GM12878 (cell line): ENCODE data around the gene SMO. TPM values are rescaled to one million over a fixed set of nuclear protein-coding genes. Genes with fewer than 3 reads are reported as not detected.

Source experiments
- ATF7 ChIP-seq: fragments of 450-650 bp; IDR thresholded peaks from 2 replicates; pipeline ENCODE4 v1.6.1; 2016; ENCODE audit warnings: low read depth, mild to moderate bottlenecking
- BMI1 ChIP-seq: fragments of 450-650 bp; IDR thresholded peaks from 2 replicates; pipeline ENCODE4 v1.6.1; 2016; ENCODE audit warnings: mild to moderate bottlenecking, moderate library complexity, borderline replicate concordance
- CBX5 ChIP-seq: sonication (generic); IDR thresholded peaks from 2 replicates; pipeline ENCODE4 v1.6.1; 2016; ENCODE audit warnings: low read depth, moderate library complexity, mild to moderate bottlenecking, inconsistent platforms
- DPF2 ChIP-seq: fragments of 450-650 bp; IDR thresholded peaks from 2 replicates; pipeline ENCODE4 v1.6.1; 2017; ENCODE audit warnings: mild to moderate bottlenecking
- HDAC2 ChIP-seq: fragments of 200-600 bp; sonication (generic); IDR thresholded peaks from 2 replicates; pipeline ENCODE4 v1.6.1; 2017
- JUND ChIP-seq: IDR thresholded peaks from 2 replicates; pipeline ENCODE4 v1.6.1; 2012; ENCODE audit warnings: low read depth, mild to moderate bottlenecking, low read length, improper control_type of control experiment, moderate library complexity
- RB1 ChIP-seq: fragments of 450-650 bp; formaldehyde crosslinking; IDR thresholded peaks from 2 replicates; pipeline ENCODE4 v1.6.1; 2017; ENCODE audit warnings: mild to moderate bottlenecking, borderline replicate concordance
- REST ChIP-seq: IDR thresholded peaks from 2 replicates; pipeline ENCODE4 v1.6.1; 2012; ENCODE audit warnings: mild to moderate bottlenecking, low read depth, low read length
- RUNX3 ChIP-seq: IDR thresholded peaks from 2 replicates; pipeline ENCODE4 v1.6.1; 2012; ENCODE audit warnings: low read length, inconsistent platforms
- SMC3 ChIP-seq: IDR thresholded peaks from 2 replicates; pipeline ENCODE4 v1.6.1; 2011; ENCODE audit warnings: low read length, improper control_type of control experiment, borderline replicate concordance
- SREBF1 ChIP-seq: IDR thresholded peaks from 2 replicates; pipeline ENCODE4 v1.6.1; 2012; ENCODE audit warnings: mild to moderate bottlenecking, low read length
- SREBF2 ChIP-seq: IDR thresholded peaks from 2 replicates; pipeline ENCODE4 v1.6.1; 2012; ENCODE audit warnings: mild to moderate bottlenecking, low read length
- SRF ChIP-seq, 2 experiments: IDR thresholded peaks; 2 replicates each; pipeline ENCODE4 v1.6.1; 2011; ENCODE audit warnings: low read depth in 2 of 2, low read length in 2 of 2, mild to moderate bottlenecking in 1 of 2, moderate library complexity in 1 of 2
- TARDBP ChIP-seq: IDR thresholded peaks from 2 replicates; pipeline ENCODE4 v1.6.1; 2016; ENCODE audit warnings: borderline replicate concordance
- ZBTB11 ChIP-seq: fragments of 450-650 bp; formaldehyde crosslinking; IDR thresholded peaks from 2 replicates; pipeline ENCODE4 v1.5.0; 2022; ENCODE audit warnings: mild to moderate bottlenecking, missing genetic modification characterization
- ZNF384 ChIP-seq: IDR thresholded peaks from 2 replicates; pipeline ENCODE4 v1.6.1; 2012; ENCODE audit warnings: low read depth, mild to moderate bottlenecking, low read length, improper control_type of control experiment, borderline replicate concordance
- polyA plus RNA-seq, 11 experiments: library from polyadenylated mRNA; depleted of rRNA in 4 of 11; unstranded in 6 of 11; stranded (reverse) in 5 of 11; fragments of >200 nt; fragmentation: Nextera tagmentation in 4 of 11; fragmentation: Illumina TruSeq in 1 of 11; extraction: Ambion mirVana in 4 of 11; extraction: Trizol in 1 of 11; gene quantifications; 1 replicate in 1 of 11; 2 replicates in 10 of 11; pipeline versions ENCODE4 v1.2.1 to v1.2.3, GENCODE V29; 2011 to 2016; ENCODE audit warnings: inconsistent platforms in 2 of 11, missing spikeins in 2 of 11, low read depth in 1 of 11
- total RNA-seq, 4 experiments: library from RNA; depleted of rRNA in 3 of 4; stranded (reverse); fragments of >200 nt in 3 of 4; fragmentation: Illumina TruSeq in 1 of 4; extraction: Trizol in 1 of 4; gene quantifications; 2 replicates each; pipeline versions ENCODE4 v1.2.1 to v1.2.3, GENCODE V29; 2013 to 2021
- TF ChIP-seq, protein P1 (sequence below): fragments of 450-650 bp; IDR thresholded peaks from 2 replicates; pipeline ENCODE4 v1.6.1; 2017; ENCODE audit warnings: mild to moderate bottlenecking
- TF ChIP-seq, protein P2 (sequence below): IDR thresholded peaks from 2 replicates; pipeline ENCODE4 v1.6.1; 2011; ENCODE audit warnings: low read depth, low read length, improper control_type of control experiment, borderline replicate concordance

Gene SMO
- total and polyA plus RNA-seq, 10 of the 15 experiments (the other 5 are each of a cell fraction or from before 2014, with no cell fraction given): 0.40 to 11.2 (median 2.6) TPM

GRCh38 chr7:129225206-129225930 is 36.9 kb downstream of the SMO start (continued):
- no peak for TF ChIP-seq SREBF1
- TF ChIP-seq, protein P1, sequence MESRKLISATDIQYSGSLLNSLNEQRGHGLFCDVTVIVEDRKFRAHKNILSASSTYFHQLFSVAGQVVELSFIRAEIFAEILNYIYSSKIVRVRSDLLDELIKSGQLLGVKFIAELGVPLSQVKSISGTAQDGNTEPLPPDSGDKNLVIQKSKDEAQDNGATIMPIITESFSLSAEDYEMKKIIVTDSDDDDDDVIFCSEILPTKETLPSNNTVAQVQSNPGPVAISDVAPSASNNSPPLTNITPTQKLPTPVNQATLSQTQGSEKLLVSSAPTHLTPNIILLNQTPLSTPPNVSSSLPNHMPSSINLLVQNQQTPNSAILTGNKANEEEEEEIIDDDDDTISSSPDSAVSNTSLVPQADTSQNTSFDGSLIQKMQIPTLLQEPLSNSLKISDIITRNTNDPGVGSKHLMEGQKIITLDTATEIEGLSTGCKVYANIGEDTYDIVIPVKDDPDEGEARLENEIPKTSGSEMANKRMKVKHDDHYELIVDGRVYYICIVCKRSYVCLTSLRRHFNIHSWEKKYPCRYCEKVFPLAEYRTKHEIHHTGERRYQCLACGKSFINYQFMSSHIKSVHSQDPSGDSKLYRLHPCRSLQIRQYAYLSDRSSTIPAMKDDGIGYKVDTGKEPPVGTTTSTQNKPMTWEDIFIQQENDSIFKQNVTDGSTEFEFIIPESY: no peak
- no peak for TF ChIP-seq BMI1
- no peak for TF ChIP-seq ZNF384
- no peak for TF ChIP-seq ATF7
- TF ChIP-seq, protein P2, sequence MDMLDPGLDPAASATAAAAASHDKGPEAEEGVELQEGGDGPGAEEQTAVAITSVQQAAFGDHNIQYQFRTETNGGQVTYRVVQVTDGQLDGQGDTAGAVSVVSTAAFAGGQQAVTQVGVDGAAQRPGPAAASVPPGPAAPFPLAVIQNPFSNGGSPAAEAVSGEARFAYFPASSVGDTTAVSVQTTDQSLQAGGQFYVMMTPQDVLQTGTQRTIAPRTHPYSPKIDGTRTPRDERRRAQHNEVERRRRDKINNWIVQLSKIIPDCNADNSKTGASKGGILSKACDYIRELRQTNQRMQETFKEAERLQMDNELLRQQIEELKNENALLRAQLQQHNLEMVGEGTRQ: no peak
- TF ChIP-seq RUNX3: no peak; the same call in 1 of the 2 replicates
- no peak for TF ChIP-seq SREBF2
- TF ChIP-seq DPF2: peak; percentile 73
- TF ChIP-seq TARDBP: no peak
- no peak for TF ChIP-seq HDAC2
- no peak for TF ChIP-seq ZBTB11 (CRISPR knock-in tag)
- TF ChIP-seq RB1: peak; percentile 38; the same call in 1 of the 2 replicates
- TF ChIP-seq CBX5: no peak
- no peak for TF ChIP-seq REST
- no peak for TF ChIP-seq JUND
- TF ChIP-seq SMC3: no peak
- no peak for TF ChIP-seq SRF (IDR thresholded peaks at IDR 0.05; ENCODE audit: low read depth in 2 of 2, low read length in 2 of 2)
